NCI-H226 (cell line): ENCODE results near the gene ACKR3.

Source experiments
- DNase-seq: peaks from one replicate; pipeline ENCODE4 v3.0.0-alpha.2; 2015

The ACKR3 gene

DNA sequence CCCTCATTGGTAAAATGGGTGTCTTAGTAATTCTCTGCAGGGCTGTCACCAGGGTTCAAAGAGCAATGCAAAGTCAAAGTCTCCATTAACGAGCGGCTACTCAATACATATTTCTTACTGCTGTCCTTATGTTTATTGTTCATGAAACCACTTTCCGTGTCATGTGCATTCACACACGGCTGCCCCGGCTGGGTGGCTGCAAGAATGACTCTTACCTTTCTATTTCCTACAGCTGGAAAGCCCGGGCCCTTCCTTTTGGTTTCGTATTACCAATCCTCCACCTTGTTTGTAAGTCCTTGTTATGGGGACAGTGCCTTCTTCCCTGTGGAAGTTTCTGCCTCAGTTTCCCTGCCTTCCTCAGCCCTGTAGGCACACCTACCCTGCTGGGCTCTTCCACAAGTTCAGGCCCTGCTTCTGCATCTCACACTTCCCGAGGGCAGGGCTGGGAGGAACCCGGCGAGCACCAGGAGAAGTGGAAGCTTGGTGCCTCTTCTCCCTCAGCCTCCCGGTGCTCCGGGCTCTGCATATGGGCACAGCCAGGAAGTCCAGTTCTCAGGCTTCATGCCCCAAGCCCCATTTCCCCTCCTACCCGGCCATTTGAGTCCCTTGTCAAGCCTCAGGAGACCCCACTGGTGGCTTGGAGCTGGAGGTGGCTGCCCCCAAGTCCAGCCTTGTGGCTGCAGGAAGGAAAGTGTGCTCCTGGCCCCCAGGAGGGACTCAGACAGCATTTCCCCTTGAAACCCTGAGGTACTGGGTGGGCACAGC lies 18.7 kb upstream of the ACKR3 start:
- no peak for DNase-seq

DNA sequence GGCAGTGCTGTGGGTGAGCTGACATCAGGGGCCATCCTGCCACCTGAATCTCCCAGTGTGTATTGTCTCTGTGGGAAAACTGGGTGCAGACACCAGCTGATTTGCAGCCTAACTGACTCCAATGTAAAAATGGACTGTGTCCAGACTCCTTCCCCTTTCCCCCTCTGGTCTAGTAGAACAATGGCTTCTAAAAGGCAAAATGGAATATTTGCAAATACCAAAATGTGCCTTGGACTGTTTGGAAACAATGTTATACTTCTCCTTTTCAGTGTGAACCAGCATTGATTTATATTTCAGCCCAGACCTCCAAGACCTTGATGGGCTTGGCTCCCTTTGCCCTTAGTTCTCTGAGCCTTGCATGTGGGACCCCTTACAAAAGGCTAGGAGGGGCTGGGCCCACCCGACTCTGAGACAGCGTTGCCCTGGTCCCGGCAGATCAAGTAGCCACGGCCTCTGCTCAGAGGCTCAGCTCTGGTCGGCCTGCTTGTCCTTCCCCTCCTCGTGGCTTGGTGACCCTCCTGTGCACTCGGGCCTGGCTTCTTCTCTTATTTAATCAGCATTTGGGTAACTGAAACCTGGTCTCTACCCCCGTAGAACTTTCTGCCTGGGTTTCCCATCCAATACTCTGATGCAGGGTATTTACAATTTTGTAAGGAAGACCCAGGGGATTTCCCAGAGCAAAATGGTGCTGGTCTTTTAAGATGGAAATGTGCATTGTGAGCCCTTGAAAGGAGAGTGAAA lies 18.0 kb upstream of the ACKR3 start:
- DNase-seq = no peak

DNA sequence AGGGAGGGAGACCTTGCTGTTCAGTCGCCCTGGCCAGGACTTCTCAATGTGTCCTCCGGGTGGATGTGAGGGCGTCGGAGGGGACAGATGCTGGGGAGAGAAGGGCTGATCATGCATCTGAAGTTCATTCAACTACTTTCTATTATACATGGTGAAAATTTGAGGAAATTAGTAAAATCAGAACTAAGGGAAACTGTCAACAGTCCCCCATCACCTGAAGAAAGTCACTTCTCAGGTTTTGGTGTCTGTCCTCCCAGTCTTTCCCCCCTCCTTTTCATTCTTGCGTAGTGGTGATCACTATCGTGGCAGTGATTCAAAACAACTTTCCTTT lies 17.4 kb upstream of the ACKR3 start:
- no peak for DNase-seq

- DNase-seq = no peak
These were observed 16.9 kb upstream of the ACKR3 start for GRCh38 chr2:236552581-236553363.

DNA sequence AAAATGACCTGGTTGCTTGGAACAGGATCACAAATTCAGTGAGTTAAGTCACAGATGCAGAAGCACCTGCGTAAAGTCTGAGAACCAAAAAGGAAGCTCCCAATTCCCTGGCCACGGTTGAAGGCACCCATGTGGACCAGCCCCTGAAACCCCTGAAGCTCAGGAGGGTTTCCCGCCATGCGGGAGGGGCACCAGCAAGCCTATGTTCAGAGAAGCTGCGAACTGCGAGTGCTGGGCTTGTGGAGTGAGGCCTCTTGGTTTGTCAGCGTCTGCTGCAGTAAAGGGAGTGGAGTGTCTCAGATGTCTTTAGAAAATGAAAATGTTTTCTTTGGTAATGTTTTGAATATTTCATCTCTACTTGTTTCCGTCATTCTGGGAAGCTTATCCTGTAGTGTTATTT lies 16.1 kb upstream of the ACKR3 start:
- no peak for DNase-seq

DNA sequence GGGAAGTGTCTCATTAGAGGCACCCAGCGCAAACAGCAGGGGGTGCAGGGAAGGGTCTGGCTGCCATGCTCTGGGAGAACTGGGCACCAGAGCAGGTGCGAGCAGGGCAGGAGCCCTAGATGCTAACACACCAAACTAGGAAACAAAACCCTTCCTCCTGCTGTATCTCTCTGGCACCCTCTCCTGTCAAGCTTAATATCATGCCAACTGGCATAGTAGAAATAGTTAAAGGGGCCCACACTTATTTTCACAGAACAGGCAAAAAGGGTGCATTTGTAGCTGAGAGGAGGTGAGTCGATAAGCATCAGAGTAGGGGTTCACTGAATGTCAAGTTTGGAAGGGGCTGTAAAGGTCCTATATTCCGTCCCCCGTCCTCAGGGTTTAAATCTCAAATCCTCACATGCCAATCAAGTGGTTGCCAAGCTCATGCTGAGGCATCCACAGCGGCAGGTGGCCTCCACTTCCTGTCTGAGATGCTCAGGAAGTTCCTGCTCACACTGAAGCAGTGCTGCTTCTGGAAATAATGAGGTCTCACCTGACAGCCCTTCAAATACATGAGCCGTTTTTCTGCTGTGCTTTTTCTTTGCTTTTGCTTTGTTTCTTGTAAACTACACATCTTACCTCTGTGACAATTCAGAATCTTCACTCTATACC lies 14.9 kb upstream of the ACKR3 start:
- DNase-seq = no peak

- no peak for DNase-seq
These were observed 14.1 kb upstream of the ACKR3 start for GRCh38 chr2:236555481-236555880.

GRCh38 chr2:236557306-236558030 lies 12.2 kb upstream of the ACKR3 start:
- no peak for DNase-seq

DNA sequence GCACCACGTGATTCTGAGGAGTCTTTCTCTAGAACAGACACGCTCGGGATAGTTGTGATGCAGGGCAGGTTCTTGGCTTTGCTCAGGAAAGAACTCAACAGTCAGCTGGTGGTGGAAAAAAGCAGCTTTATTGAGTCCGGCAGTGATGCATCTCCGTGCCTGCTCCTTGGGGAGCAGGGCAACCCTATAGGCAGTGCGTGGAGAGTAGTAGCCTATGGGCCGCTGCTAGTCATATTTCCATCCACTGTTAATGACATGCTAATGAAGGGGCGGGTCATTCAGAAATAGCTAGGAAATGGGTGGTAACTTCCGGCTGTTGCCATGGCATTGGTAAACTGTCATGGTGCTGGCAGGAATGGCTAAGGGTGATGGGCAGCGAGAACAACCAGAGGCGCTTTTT lies 11.6 kb upstream of the ACKR3 start:
- DNase-seq = no peak

DNA sequence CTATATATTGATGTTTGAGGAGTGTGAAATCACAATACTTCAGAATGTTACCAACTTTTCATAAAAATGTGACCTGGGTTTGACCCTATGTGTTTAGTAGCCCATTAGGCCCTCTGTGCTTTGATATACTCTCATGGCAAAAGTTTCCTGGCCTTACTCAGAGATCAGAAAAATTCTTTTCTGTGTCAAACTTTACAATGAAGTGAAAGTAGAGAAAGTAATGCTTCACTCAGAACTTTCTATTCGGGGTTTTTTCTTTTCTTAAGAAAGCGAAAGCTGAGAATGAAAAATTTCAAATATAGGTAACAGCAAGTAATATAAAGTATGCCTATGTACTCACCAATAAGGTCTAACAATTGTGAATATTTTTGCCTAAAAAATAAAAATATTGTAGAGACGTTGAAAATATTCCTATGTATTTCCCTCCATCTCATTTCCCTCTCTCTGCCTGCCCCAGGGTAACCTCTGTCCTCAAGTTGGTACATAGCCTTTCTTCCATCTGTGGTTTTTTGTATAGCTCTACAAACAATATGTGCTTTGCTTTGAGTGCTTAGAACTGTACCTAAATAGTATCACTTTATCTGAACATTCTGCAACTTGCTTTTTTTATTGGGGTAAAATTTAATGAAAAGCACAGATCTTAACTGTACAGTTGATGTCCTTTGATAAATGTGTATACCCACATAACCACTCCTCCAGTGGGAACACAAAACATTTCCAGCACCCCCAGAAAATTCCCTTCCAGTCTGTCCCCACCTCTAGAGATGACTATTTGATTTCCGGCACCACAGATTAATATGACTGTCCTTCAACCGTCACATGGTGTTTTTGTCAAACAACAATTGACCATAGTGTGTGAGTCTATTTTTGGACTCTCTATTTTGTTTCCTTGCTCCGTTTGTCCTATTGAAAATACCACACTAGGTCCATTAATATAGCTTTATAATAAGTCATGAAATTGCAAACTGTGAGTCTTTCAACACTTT lies 10.3 kb upstream of the ACKR3 start:
- no peak for DNase-seq

DNA sequence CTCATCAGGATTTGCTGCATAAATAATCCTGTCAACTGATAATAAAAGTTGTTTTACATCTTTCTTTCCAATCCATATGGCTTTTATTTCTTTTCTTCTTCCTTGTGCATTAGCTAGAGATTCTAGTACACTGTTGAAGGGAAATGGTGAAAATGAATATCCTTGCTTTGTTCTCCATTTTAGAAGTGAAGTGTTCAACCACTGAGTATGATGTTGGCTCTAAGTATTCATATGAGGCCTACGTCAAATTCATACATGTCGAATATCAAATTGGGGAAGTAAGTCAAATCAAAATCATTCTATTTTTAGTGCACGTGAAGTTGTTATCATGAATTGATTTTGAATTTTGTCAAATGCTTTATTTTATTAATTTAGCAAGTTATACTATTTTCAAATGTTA lies 7.8 kb upstream of the ACKR3 start:
- no peak for DNase-seq

DNA sequence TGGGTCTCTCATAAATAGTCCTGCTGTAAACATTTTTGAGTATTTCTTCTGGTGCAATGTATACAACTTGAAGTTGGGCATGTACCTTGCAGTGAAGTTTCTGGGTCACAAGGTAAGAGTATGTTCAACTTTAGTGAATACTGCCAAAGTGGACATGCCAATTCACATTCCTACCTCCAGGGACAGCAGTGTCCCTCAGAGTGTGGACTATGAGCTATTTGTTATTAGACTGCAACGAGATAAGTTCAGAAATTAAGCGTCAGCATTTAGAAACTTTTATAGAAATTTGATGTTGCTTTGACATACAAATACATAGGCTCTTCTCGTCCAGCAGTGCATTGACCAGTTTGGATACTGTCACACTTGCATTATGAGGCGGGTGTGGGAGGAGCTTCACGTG lies 7.2 kb upstream of the ACKR3 start:
- DNase-seq = no peak

DNA sequence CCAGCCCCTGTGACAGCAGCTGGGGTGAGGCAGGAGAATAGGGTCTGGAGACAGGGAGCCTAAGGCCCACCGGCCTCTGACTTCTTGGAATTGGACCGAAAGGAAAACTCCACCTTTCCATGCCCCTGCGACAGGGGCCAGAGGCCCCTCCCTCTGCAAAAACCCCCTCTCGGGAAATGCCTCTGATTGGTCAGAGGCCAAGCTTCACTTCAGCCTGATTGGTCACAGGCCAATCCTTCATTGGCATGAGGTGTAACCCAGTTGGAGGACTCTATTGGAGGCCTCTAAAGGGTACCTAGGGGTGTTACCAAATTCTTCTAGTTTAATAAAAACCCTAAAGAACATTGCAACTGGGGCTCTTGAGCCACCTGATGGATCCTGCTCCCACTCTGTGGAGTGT lies 5.7 kb upstream of the ACKR3 start:
- no peak for DNase-seq

- no peak for DNase-seq
These were observed 4.4 kb upstream of the ACKR3 start for GRCh38 chr2:236565212-236565611.

DNA sequence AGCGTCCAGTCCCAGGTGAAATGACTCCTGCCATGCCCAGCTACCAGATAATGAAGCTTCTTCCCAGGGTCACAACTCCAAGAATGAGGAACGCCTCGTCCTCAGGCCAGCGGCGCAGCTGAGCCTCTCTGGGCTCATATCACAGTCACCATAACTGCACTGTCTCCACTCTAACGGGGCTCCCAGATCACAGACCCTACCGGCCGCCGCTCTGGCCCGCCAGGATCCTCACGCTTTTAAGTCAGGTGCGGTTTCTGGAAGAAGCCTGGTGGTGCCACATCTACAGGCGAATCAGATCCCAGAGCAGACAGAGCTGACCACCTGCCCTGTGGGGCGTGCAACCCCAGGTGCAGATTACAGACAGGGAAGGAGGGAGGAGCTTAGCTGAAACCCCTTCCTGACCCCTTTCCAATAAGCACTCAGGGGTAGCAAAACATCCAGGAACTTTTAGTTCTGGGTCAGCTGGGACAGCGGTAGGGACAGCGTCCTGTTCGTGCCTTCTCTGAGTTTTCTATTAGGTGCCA lies 3.7 kb upstream of the ACKR3 start:
- no peak for DNase-seq

GRCh38 chr2:236566596-236566995 lies 3.0 kb upstream of the ACKR3 start:
- DNase-seq = no peak

DNA sequence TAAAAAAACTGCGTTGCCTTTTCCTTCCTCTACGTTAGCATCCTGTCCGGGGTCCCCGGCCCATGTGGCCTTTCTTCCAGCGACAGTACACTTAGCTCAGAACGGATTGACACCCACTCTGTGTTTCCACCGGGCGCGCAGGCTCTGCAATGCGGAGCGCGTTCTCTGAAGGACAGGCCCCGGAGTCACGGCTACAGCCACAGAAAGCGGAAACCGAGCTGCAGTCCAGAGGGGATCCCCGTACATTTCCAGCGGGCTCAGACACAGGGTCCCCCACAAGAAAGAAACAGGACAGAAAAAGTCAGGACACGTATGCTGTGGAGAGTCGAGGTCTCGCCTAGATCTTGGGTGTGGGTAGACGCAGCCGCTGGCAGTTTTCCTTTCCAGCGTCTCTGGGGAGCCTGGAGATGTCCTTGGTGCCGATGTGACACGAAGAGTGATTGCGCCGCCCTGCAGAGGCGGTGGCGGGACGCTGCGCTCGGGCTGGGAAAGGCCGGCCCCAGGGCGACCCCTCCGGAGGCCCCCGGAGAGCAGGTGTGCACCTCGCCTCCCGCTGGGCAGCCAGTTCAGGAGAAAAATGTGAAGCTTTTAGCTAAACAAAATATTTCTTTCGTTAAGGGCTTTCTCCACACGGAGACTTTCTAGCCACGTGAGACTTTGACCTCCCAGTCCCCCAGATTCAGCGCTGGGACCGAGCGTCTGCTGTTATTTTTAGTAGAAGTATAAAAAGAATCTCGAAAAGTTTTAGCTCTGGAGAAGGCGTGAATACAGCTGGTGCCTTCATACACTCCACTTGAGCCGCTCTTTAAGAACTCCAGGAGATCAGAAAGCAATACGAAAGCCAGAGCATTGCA lies 1.3 kb upstream of the ACKR3 start:
- DNase-seq = no peak

GRCh38 chr2:236568922-236569572 lies 578 bp upstream of the ACKR3 start:
- DNase-seq = no peak

- DNase-seq = no peak
These were observed 650 bp downstream of the ACKR3 start for GRCh38 chr2:236570081-236570868.
